ENCODE results near the gene CEMIP. TPM values are rescaled to one million over a fixed set of nuclear protein-coding genes. Genes with fewer than 3 reads are reported as not detected.

Gene CEMIP
- polyA plus RNA-seq, 1 of the 3 experiments (the other 2 are of a cell fraction): 27.8 TPM

DNA sequence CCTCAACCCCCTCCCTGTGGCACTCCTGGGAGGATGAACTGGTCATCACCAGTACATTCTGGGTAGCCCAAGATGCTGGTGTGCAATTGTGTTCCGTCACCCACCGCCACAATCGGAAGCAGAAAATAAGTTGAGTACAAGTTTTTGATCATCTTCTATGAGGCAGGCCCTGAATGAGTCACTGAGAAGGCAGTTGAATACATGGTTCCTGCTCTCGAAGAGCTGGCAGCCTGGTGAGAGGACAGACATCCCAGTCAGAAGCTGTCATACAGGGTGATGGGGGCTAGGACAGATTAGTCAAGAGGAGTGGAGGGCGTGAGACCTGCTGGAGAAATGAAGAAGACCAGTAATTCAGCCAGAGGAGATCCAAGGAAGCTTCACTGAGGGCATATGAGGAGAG is 6.2 kb downstream of the CEMIP start:
- ChIA-PET POLR2A (no interaction called here), CTCF (interaction anchor here (1.6 to 4.5 kb wide), 4 partner anchors 9 to 330 kb away, joined by 11 to 19 read pairs (median 15); no protein-coding TSS in a partner anchor)
- Histone ChIP-seq H2AFZ (ENCODE audit: low read depth) (no peak overlapping the region), H3K4me3 (ENCODE audit: low read depth in 2 of 2, low read length in 1 of 2) (no peak overlapping the region), H3K79me2 (ENCODE audit: insufficient read depth) (no peaks in the 10 kb centered on the region), H3K9me3 (no peaks in the 10 kb centered on the region), H3K36me3 (replicated peaks in 1 of 2; ENCODE audit: control insufficient read depth in 1 of 2, insufficient read depth in 2 of 2, low read length in 1 of 2) (peaks cover 0 to 16% of the 10 kb centered on the region in 2 experiments), H3K9me2 (no peaks in the 10 kb centered on the region), H3F3A (replicated peaks; ENCODE audit: insufficient read depth) (no peaks in the 10 kb centered on the region), H3K4me2 (no peak overlapping the region), H3K4me1 (ENCODE audit: control insufficient read depth in 1 of 2, insufficient read depth in 2 of 2, low read depth in 1 of 2, low read length in 1 of 2) (peaks cover 0 to 6% of the 10 kb centered on the region in 2 experiments; a peak in 1 of 4 replicates), H3K9ac (no peak overlapping the region), H3K27ac (ENCODE audit: low read depth in 2 of 2, low read length in 1 of 2) (no peak overlapping the region), H3K27me3 (ENCODE audit: insufficient read depth) (no peaks in the 10 kb centered on the region), H4K20me1 (ENCODE audit: insufficient read depth) (no peaks in the 10 kb centered on the region)
- 72% methylated on average over 5 of the region's 5 CpGs for WGBS (ENCODE audit: low lambda C conversion rate)
- TF ChIP-seq JUND (IDR thresholded peaks at IDR 0.05) (peak; percentile 23; the same call in 1 of the 2 replicates), FOSL2 (IDR thresholded peaks at IDR 0.05; ENCODE audit: borderline replicate concordance, low read depth) (peak; percentile 40; the same call in 1 of the 2 replicates), GATA2 (CRISPR knock-in tag; IDR thresholded peaks at IDR 0.05) (no peak)
- TF ChIP-seq, protein P1, sequence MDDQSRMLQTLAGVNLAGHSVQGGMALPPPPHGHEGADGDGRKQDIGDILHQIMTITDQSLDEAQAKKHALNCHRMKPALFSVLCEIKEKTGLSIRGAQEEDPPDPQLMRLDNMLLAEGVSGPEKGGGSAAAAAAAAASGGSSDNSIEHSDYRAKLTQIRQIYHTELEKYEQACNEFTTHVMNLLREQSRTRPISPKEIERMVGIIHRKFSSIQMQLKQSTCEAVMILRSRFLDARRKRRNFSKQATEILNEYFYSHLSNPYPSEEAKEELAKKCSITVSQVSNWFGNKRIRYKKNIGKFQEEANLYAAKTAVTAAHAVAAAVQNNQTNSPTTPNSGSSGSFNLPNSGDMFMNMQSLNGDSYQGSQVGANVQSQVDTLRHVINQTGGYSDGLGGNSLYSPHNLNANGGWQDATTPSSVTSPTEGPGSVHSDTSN (IDR thresholded peaks at IDR 0.05): 0 out of 2 replicates have a peak, but pooled peaks have one; percentile 9
- TF ChIP-seq, protein P2, sequence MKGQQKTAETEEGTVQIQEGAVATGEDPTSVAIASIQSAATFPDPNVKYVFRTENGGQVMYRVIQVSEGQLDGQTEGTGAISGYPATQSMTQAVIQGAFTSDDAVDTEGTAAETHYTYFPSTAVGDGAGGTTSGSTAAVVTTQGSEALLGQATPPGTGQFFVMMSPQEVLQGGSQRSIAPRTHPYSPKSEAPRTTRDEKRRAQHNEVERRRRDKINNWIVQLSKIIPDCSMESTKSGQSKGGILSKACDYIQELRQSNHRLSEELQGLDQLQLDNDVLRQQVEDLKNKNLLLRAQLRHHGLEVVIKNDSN (IDR thresholded peaks at IDR 0.05; ENCODE audit: borderline replicate concordance, low read depth): no peak
- no peak for DNase-seq

DNA sequence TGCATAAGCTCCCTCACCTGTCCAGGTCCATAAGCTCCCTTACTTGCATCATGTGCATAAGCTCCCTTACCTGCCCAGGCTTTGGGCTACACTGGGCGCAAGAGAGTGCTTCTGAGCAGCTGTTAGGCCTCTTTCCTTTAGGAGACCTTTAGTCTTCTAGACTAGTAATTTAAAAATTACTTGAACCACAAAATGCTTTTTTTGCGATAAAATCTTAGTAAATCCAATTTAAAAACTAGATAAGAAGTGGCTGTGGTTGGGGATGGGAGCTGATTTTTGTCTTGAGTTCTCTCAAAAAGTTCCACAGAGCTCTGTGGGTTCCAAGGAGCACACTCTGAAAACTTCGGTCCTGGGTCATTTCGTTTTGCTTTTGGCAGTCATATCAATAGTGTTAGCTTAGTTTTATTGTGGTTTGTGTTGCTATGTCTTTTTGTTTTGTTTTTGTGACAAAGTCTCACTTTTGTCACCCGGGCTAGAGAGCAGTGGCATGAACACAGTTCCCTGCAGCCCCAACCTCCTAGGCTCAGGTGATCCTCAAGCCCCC is 6.7 kb downstream of the CEMIP start:
- POLR2A ChIA-PET: no interaction called here
- H3K4me1 ChIP-seq (ENCODE audit: control insufficient read depth in 1 of 2, insufficient read depth in 2 of 2, low read depth in 1 of 2, low read length in 1 of 2): peaks cover 0 to under 1% of the 10 kb centered on the region in 2 experiments; a peak in 1 of 4 replicates
- no peaks in the 10 kb centered on the region for H3K79me2 ChIP-seq (ENCODE audit: insufficient read depth)
- H3K27me3 ChIP-seq (ENCODE audit: insufficient read depth): no peaks in the 10 kb centered on the region
- no peak overlapping the region for H3K4me2 ChIP-seq
- H3K4me3 ChIP-seq (ENCODE audit: low read depth in 2 of 2, low read length in 1 of 2): no peak overlapping the region
- peaks cover 0 to 16% of the 10 kb centered on the region in 2 experiments for H3K36me3 ChIP-seq (replicated peaks in 1 of 2; ENCODE audit: control insufficient read depth in 1 of 2, insufficient read depth in 2 of 2, low read length in 1 of 2)
- H3K9me3 ChIP-seq: no peaks in the 10 kb centered on the region
- DNase-seq: no peak
- no peak overlapping the region for H3K27ac ChIP-seq (ENCODE audit: low read depth in 2 of 2, low read length in 1 of 2)
- no peaks in the 10 kb centered on the region for H3K9me2 ChIP-seq
- no peak overlapping the region for H3K9ac ChIP-seq
- H3F3A ChIP-seq (replicated peaks; ENCODE audit: insufficient read depth): no peaks in the 10 kb centered on the region
- CTCF ChIA-PET: interaction anchor here (1.1 to 4.5 kb wide), 5 partner anchors 9 to 330 kb away, joined by 3 to 19 read pairs (median 13); no protein-coding TSS in a partner anchor
- no peaks in the 10 kb centered on the region for H4K20me1 ChIP-seq (ENCODE audit: insufficient read depth)
- 87% methylated on average over 5 of the region's 5 CpGs for WGBS (ENCODE audit: low lambda C conversion rate)
- H2AFZ ChIP-seq (ENCODE audit: low read depth): no peak overlapping the region
- TF ChIP-seq YY1 (IDR thresholded peaks at IDR 0.05; ENCODE audit: low read depth) (no peak), MEF2A (IDR thresholded peaks at IDR 0.05; ENCODE audit: borderline replicate concordance, low read depth) (no peak), GABPA (IDR thresholded peaks at IDR 0.05; ENCODE audit: low read depth) (no peak), GATA2 (CRISPR knock-in tag; IDR thresholded peaks at IDR 0.05) (no peak), RFX5 (IDR thresholded peaks at IDR 0.05; ENCODE audit: low read length) (no peak), POLR2AphosphoS5 (IDR thresholded peaks at IDR 0.05; ENCODE audit: low read depth, low read length) (no peak), ELF1 (IDR thresholded peaks at IDR 0.05) (no peak), MXI1 (IDR thresholded peaks at IDR 0.05; ENCODE audit: low read depth, low read length) (no peak), RCOR1 (IDR thresholded peaks at IDR 0.05; ENCODE audit: low read length) (no peak)
- TF ChIP-seq, protein P1 (IDR thresholded peaks at IDR 0.05): no peak
- TF ChIP-seq, protein P3, sequence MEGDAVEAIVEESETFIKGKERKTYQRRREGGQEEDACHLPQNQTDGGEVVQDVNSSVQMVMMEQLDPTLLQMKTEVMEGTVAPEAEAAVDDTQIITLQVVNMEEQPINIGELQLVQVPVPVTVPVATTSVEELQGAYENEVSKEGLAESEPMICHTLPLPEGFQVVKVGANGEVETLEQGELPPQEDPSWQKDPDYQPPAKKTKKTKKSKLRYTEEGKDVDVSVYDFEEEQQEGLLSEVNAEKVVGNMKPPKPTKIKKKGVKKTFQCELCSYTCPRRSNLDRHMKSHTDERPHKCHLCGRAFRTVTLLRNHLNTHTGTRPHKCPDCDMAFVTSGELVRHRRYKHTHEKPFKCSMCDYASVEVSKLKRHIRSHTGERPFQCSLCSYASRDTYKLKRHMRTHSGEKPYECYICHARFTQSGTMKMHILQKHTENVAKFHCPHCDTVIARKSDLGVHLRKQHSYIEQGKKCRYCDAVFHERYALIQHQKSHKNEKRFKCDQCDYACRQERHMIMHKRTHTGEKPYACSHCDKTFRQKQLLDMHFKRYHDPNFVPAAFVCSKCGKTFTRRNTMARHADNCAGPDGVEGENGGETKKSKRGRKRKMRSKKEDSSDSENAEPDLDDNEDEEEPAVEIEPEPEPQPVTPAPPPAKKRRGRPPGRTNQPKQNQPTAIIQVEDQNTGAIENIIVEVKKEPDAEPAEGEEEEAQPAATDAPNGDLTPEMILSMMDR (IDR thresholded peaks at IDR 0.05): no peak
- TF ChIP-seq, protein P4, sequence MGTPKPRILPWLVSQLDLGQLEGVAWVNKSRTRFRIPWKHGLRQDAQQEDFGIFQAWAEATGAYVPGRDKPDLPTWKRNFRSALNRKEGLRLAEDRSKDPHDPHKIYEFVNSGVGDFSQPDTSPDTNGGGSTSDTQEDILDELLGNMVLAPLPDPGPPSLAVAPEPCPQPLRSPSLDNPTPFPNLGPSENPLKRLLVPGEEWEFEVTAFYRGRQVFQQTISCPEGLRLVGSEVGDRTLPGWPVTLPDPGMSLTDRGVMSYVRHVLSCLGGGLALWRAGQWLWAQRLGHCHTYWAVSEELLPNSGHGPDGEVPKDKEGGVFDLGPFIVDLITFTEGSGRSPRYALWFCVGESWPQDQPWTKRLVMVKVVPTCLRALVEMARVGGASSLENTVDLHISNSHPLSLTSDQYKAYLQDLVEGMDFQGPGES (IDR thresholded peaks at IDR 0.05; ENCODE audit: low read depth, low read length): no peak
